NCI-H2171 treated with DMSO at 0.1 percent for 48 hours (cell line): ENCODE data around the gene C3.
"Not testable (repeated sequence)": the region's sequence is repeated elsewhere in the genome, so short reads cannot be mapped to it uniquely, and the experiment has no call there.

Experiments
- DNase-seq: peaks from one replicate; lab custom pipeline; 2025; lab: John Stamatoyannopoulos, UW

C3 gene

GRCh38 chr19:6690160-6690885 is 30.1 kb downstream of the C3 start:
- no peak for DNase-seq

GRCh38 chr19:6687114-6687513 is 33.3 kb downstream of the C3 start:
- DNase-seq, result no peak

- no peak for DNase-seq
Measured at GRCh38 chr19:6686628-6686975, 33.8 kb downstream of the C3 start.

- DNase-seq, result no peak
Measured at GRCh38 chr19:6685962-6686627, 34.4 kb downstream of the C3 start.

- DNase-seq, result no peak
Measured at GRCh38 chr19:6685482-6685881, 35.0 kb downstream of the C3 start.

GRCh38 chr19:6683971-6684370 is 36.5 kb downstream of the C3 start:
- no peak for DNase-seq

GRCh38 chr19:6682607-6683128 is 37.8 kb downstream of the C3 start:
- no peak for DNase-seq

GRCh38 chr19:6680141-6680540 is 40.3 kb downstream of the C3 start:
- peak; percentile 50 for DNase-seq

- DNase-seq, result no peak
Measured at GRCh38 chr19:6679139-6679538, 41.3 kb downstream of the C3 start.

GRCh38 chr19:6678690-6679109 is 41.8 kb downstream of the C3 start:
- no peak for DNase-seq

- no peak for DNase-seq
Measured at GRCh38 chr19:6677883-6678689, 42.4 kb downstream of the C3 start.

- DNase-seq, result no peak
Measured at GRCh38 chr19:6677495-6677882, 43.0 kb downstream of the C3 start.

- DNase-seq, result no peak
Measured at GRCh38 chr19:6676288-6676687, 44.2 kb downstream of the C3 start.

GRCh38 chr19:6674868-6675305 is 45.6 kb downstream of the C3 start:
- DNase-seq, result no peak

GRCh38 chr19:6674408-6674807 is 46.0 kb downstream of the C3 start:
- DNase-seq, result not testable (repeated sequence)

GRCh38 chr19:6672693-6673290 is 47.7 kb downstream of the C3 start:
- DNase-seq, result no peak

- no peak for DNase-seq
Measured at GRCh38 chr19:6671960-6672359, 48.5 kb downstream of the C3 start.

- DNase-seq, result no peak
Measured at GRCh38 chr19:6668691-6669090, 51.8 kb downstream of the C3 start.

- no peak for DNase-seq
Measured at GRCh38 chr19:6667114-6667627, 53.3 kb downstream of the C3 start.

GRCh38 chr19:6664916-6665315 is 55.5 kb downstream of the C3 start:
- no peak for DNase-seq

GRCh38 chr19:6663236-6664201 is 56.9 kb downstream of the C3 start:
- DNase-seq, result no peak
